K562 (cell line): ENCODE measurements around the gene C1QBP. TPM values are rescaled to one million over a fixed set of nuclear protein-coding genes. Genes with fewer than 3 reads are reported as not detected.
A peak's percentile ranks its signal among the peaks of the same experiment; 100 is the strongest.

Experiments used
- BRD9 ChIP-seq: fragments of 450-650 bp; IDR thresholded peaks from 2 replicates; pipeline ENCODE4 v1.6.1; 2018; ENCODE audit warnings: low read depth; ENCODE audit not compliant: partially characterized antibody
- C11orf30 ChIP-seq: fragments of 450-650 bp; IDR thresholded peaks from 2 replicates; pipeline ENCODE4 v1.6.1; 2016; ENCODE audit warnings: low read depth, mild to moderate bottlenecking
- CHD2 ChIP-seq: IDR thresholded peaks from 2 replicates; pipeline ENCODE4 v1.6.1; 2011; ENCODE audit warnings: low read depth, low read length
- DIDO1 ChIP-seq: fragments of 450-650 bp; IDR thresholded peaks from 2 replicates; pipeline ENCODE4 v1.6.1; 2016; ENCODE audit warnings: low read depth, missing biosample characterization, missing genetic modification characterization
- NFIC ChIP-seq: fragments of 450-650 bp; IDR thresholded peaks from 2 replicates; pipeline ENCODE4 v1.6.1; 2017; ENCODE audit warnings: mild to moderate bottlenecking, inconsistent platforms
- RB1 ChIP-seq: fragments of 450-650 bp; IDR thresholded peaks from 2 replicates; pipeline ENCODE4 v1.6.1; 2017; ENCODE audit warnings: low read depth, mild to moderate bottlenecking
- SAP30 ChIP-seq: fragments of 200-600 bp; sonication (generic); IDR thresholded peaks from 2 replicates; pipeline ENCODE4 v1.6.1; 2012; ENCODE audit warnings: borderline replicate concordance, low read depth, mild to moderate bottlenecking, moderate library complexity, low read length, control low read depth, inconsistent platforms; ENCODE audit not compliant: insufficient read depth, poor library complexity, severe bottlenecking
- polyA plus RNA-seq, 8 experiments: library from polyadenylated mRNA; depleted of rRNA in 4 of 8; stranded (reverse) in 5 of 8; unstranded in 3 of 8; fragments of >200 nt; fragmentation: Nextera tagmentation in 2 of 8; fragmentation: Illumina TruSeq in 1 of 8; extraction: Ambion mirVana in 2 of 8; extraction: Trizol in 1 of 8; gene quantifications; 2 replicates each; pipeline versions ENCODE4 v1.2.1 to v1.2.3, GENCODE V29; 2011 to 2014; ENCODE audit warnings: inconsistent platforms in 1 of 8, missing spikeins in 1 of 8
- total RNA-seq, 7 experiments: library from RNA; depleted of rRNA in 6 of 7; stranded (reverse); fragments of >200 nt in 6 of 7; fragmentation: Illumina TruSeq in 2 of 7; extraction: Trizol in 2 of 7; gene quantifications; 2 replicates each; pipeline versions ENCODE4 v1.2.1 to v1.2.3, GENCODE V29; 2011 to 2021; ENCODE audit warnings: low replicate concordance in 1 of 7
- TF ChIP-seq, protein P1 (sequence below): fragments of 450-650 bp; IDR thresholded peaks from 2 replicates; pipeline ENCODE4 v1.6.1; 2016; ENCODE audit warnings: mild to moderate bottlenecking, moderate library complexity
- TF ChIP-seq, protein P2 (sequence below): fragments of 450-650 bp; IDR thresholded peaks from 2 replicates; pipeline ENCODE4 v1.7.1; 2018; ENCODE audit warnings: mild to moderate bottlenecking, low read depth; ENCODE audit not compliant: partially characterized antibody
- TF ChIP-seq, protein P3 (sequence below), 3 experiments: fragments of 200-800 bp in 1 of 3; sonication (Bioruptor generic) in 1 of 3; sonication (generic) in 1 of 3; formaldehyde crosslinking in 1 of 3; IDR thresholded peaks; 2 replicates each; pipeline versions ENCODE4 v1.6.1 to v1.8.0; 2016 to 2022; ENCODE audit warnings: mild to moderate bottlenecking in 2 of 3, missing compliant biosample characterization in 2 of 3, missing genetic modification characterization in 2 of 3, missing genetic modification reagents in 1 of 3

Gene C1QBP
- total and polyA plus RNA-seq, 9 of the 15 experiments (the other 6 are each of a cell fraction or from before 2014, with no cell fraction given), result 90.7 to 665 (median 414) TPM

DNA sequence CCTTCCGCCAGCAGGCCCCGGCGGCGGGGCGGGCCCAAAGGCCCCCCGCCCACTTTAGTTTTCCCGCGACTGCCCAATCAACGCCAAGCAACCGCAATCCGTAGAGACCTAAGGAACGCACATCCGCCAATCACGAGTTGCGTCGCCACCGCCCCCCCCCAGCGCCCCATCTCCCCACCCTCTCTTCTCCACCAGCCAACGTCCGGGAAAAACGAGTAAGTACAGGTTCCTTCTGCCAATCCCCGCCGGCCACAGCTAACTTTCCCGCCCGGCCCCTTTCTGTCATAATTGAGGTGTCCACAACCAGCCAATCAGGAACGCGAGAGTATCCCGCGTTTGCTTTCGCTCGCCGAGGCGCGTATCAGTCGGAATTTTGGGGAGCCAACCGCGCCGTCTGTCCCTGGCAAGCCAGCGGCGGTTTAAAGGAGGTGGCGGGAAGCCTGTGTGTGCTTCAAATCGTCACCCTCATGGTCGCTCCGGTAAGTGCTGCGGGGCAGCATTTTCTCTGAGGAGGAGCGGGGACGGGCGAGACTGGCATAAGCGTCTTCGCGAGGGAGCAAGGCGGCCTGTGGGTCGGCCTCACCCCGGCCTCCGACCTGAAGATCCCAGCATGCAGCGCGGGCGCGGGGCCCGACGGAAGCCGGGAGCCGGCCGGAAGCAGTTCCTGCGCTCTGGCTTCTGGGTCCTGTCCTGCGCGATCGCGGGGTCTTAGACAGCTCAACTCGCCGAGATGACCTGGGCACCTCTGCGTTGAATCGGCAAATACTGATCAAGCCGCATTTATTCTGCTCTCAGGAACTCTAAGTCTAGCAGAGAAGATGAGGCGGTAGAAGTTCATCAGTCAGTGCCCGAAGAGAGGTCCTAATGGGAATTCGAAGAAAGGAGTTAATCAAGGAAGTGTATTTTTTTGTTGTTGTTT, 47.5 kb upstream of the C1QBP start, which contains the start of gene MIS12 (continued):
- TF ChIP-seq, protein P1, sequence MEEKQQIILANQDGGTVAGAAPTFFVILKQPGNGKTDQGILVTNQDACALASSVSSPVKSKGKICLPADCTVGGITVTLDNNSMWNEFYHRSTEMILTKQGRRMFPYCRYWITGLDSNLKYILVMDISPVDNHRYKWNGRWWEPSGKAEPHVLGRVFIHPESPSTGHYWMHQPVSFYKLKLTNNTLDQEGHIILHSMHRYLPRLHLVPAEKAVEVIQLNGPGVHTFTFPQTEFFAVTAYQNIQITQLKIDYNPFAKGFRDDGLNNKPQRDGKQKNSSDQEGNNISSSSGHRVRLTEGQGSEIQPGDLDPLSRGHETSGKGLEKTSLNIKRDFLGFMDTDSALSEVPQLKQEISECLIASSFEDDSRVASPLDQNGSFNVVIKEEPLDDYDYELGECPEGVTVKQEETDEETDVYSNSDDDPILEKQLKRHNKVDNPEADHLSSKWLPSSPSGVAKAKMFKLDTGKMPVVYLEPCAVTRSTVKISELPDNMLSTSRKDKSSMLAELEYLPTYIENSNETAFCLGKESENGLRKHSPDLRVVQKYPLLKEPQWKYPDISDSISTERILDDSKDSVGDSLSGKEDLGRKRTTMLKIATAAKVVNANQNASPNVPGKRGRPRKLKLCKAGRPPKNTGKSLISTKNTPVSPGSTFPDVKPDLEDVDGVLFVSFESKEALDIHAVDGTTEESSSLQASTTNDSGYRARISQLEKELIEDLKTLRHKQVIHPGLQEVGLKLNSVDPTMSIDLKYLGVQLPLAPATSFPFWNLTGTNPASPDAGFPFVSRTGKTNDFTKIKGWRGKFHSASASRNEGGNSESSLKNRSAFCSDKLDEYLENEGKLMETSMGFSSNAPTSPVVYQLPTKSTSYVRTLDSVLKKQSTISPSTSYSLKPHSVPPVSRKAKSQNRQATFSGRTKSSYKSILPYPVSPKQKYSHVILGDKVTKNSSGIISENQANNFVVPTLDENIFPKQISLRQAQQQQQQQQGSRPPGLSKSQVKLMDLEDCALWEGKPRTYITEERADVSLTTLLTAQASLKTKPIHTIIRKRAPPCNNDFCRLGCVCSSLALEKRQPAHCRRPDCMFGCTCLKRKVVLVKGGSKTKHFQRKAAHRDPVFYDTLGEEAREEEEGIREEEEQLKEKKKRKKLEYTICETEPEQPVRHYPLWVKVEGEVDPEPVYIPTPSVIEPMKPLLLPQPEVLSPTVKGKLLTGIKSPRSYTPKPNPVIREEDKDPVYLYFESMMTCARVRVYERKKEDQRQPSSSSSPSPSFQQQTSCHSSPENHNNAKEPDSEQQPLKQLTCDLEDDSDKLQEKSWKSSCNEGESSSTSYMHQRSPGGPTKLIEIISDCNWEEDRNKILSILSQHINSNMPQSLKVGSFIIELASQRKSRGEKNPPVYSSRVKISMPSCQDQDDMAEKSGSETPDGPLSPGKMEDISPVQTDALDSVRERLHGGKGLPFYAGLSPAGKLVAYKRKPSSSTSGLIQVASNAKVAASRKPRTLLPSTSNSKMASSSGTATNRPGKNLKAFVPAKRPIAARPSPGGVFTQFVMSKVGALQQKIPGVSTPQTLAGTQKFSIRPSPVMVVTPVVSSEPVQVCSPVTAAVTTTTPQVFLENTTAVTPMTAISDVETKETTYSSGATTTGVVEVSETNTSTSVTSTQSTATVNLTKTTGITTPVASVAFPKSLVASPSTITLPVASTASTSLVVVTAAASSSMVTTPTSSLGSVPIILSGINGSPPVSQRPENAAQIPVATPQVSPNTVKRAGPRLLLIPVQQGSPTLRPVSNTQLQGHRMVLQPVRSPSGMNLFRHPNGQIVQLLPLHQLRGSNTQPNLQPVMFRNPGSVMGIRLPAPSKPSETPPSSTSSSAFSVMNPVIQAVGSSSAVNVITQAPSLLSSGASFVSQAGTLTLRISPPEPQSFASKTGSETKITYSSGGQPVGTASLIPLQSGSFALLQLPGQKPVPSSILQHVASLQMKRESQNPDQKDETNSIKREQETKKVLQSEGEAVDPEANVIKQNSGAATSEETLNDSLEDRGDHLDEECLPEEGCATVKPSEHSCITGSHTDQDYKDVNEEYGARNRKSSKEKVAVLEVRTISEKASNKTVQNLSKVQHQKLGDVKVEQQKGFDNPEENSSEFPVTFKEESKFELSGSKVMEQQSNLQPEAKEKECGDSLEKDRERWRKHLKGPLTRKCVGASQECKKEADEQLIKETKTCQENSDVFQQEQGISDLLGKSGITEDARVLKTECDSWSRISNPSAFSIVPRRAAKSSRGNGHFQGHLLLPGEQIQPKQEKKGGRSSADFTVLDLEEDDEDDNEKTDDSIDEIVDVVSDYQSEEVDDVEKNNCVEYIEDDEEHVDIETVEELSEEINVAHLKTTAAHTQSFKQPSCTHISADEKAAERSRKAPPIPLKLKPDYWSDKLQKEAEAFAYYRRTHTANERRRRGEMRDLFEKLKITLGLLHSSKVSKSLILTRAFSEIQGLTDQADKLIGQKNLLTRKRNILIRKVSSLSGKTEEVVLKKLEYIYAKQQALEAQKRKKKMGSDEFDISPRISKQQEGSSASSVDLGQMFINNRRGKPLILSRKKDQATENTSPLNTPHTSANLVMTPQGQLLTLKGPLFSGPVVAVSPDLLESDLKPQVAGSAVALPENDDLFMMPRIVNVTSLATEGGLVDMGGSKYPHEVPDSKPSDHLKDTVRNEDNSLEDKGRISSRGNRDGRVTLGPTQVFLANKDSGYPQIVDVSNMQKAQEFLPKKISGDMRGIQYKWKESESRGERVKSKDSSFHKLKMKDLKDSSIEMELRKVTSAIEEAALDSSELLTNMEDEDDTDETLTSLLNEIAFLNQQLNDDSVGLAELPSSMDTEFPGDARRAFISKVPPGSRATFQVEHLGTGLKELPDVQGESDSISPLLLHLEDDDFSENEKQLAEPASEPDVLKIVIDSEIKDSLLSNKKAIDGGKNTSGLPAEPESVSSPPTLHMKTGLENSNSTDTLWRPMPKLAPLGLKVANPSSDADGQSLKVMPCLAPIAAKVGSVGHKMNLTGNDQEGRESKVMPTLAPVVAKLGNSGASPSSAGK, result peak; percentile 99
- TF ChIP-seq, protein P2, sequence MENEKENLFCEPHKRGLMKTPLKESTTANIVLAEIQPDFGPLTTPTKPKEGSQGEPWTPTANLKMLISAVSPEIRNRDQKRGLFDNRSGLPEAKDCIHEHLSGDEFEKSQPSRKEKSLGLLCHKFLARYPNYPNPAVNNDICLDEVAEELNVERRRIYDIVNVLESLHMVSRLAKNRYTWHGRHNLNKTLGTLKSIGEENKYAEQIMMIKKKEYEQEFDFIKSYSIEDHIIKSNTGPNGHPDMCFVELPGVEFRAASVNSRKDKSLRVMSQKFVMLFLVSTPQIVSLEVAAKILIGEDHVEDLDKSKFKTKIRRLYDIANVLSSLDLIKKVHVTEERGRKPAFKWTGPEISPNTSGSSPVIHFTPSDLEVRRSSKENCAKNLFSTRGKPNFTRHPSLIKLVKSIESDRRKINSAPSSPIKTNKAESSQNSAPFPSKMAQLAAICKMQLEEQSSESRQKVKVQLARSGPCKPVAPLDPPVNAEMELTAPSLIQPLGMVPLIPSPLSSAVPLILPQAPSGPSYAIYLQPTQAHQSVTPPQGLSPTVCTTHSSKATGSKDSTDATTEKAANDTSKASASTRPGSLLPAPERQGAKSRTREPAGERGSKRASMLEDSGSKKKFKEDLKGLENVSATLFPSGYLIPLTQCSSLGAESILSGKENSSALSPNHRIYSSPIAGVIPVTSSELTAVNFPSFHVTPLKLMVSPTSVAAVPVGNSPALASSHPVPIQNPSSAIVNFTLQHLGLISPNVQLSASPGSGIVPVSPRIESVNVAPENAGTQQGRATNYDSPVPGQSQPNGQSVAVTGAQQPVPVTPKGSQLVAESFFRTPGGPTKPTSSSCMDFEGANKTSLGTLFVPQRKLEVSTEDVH, result peak; percentile 84
- TF ChIP-seq, protein P3, sequence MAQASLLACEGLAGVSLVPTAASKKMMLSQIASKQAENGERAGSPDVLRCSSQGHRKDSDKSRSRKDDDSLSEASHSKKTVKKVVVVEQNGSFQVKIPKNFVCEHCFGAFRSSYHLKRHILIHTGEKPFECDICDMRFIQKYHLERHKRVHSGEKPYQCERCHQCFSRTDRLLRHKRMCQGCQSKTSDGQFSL (CRISPR knock-in tag; IDR thresholded peaks at IDR 0.05), result peak; percentile 9; the same call in 1 of the 2 replicates
- TF ChIP-seq, protein P3 (tag; IDR thresholded peaks at IDR 0.05), result peak in 1 of 2 experiments; percentile 92; a peak in 2 of 4 replicates
- TF ChIP-seq RB1, result peak; percentile 87
- TF ChIP-seq CHD2, result no peak
- TF ChIP-seq NFIC, result peak; percentile 31
- TF ChIP-seq SAP30, result peak; percentile 75
- peak; percentile 86 for TF ChIP-seq C11orf30
- TF ChIP-seq BRD9, result no peak
- 0 out of 2 replicates have a peak, but pooled peaks have one; percentile 13 for TF ChIP-seq DIDO1
